Colonic mucosa (tissue), 4 donors: ENCODE measurements around the gene STK39. TPM values are rescaled to one million over a fixed set of nuclear protein-coding genes. Genes with fewer than 3 reads are reported as not detected.

ENCODE experiments used
- DNase-seq: peaks from one replicate; pipeline ENCODE4 v3.0.0-alpha.2; 2020
- H3K27ac ChIP-seq: fragments of 200-600 bp; one replicate; pipeline ENCODE4 v1.8.0; 2021
- H3K27me3 ChIP-seq: fragments of 200-600 bp; one replicate; pipeline ENCODE4 v1.8.0; 2021
- H3K36me3 ChIP-seq: fragments of 200-600 bp; one replicate; pipeline ENCODE4 v1.8.0; 2021
- H3K4me1 ChIP-seq: fragments of 200-600 bp; one replicate; pipeline ENCODE4 v1.8.0; 2021; ENCODE audit warnings: mild to moderate bottlenecking
- H3K4me3 ChIP-seq: fragments of 200-600 bp; one replicate; pipeline ENCODE4 v1.8.0; 2021
- H3K9ac ChIP-seq, 2 donors: one replicate each; pipeline ENCODE4 v1.7.0; 2013; ENCODE audit warnings: control low read depth in 2 of 2, low read depth in 2 of 2, low read length in 2 of 2
- H3K9me3 ChIP-seq: fragments of 200-600 bp; one replicate; pipeline ENCODE4 v1.8.0; 2021
- intact Hi-C: fragments of 100-400 bp; cut with DNase I; formaldehyde crosslinking; loops from one replicate; pipeline ENCODE4 v1.14.1; 2022
- total RNA-seq, 2 donors: library from RNA; stranded (reverse); fragmentation: NEBNext Ultra II Directional in 1 of 2; extraction: Animal tissue kit (Norgen Biotek cat#: 25700) in 1 of 2; gene quantifications; one replicate each; pipeline ENCODE4 v1.2.1, GENCODE V29; 2021
- TF ChIP-seq, protein P1 (sequence below): fragments of 200-600 bp; IDR thresholded peaks from one replicate; pipeline ENCODE4 v1.8.0; 2022; ENCODE audit warnings: antibody characterized with exemption, mild to moderate bottlenecking
- donor health status: healthy.
- donor health status: DM: no; HTN: no; CAD: no.
- donor health status: DM: no; HTN: no; CAD: no.

Gene STK39
- total RNA-seq, 2 donors from 2014 or later = 35.9 to 41.2 TPM

DNA sequence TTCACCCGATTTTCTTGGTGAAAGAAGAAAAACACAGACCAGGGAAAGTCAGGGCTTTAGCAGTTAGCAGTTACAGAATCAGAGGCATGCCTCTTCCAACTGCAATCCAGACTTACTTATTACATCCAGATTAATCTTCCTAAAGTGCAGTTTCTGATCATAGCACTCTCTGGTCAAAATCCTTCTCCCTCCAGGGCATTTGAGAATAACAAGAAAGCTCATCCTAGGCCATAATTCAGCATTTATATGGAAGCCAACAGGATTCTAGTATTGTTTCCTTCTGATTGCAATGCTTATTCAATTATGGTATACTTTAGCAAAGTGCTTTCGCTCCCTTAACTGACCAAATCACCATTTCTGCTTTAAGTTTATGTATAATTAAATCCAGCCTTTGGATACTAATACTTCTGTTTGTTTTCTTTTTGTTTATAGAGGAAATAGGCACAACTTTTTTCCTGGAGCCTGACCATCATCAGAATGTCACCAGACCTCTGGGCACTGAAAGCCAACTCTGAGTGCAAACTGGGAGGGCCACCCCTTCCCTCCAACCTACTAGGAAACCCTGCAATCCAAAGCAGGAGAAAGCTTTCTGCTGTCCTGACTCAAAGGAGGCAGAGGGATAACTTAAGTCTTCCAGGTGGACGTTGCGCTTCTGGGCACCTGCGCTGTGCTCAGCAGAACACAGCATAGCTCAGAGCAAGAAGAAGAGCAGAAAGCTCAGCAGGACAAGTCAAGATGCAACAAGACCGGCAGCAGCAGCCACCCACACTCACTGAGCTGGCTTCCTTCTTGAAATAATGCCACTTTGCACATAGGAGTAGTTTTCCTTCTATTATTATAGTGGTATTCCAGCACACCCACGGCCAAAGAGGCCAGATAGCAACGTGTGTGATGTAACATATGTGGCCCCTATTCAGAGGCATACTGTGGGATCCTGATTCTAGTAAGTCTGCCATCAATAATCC lies 99.3 kb downstream of the STK39 start:
- Histone ChIP-seq H3K27me3 (no peaks in the 10 kb centered on the region), H3K4me3 (no peak overlapping the region), H3K36me3 (no peaks in the 10 kb centered on the region), H3K9ac (no peak overlapping the region), H3K27ac (no peak overlapping the region), H3K9me3 (no peaks in the 10 kb centered on the region), H3K4me1 (no peaks in the 10 kb centered on the region)
- TF ChIP-seq, protein P1, sequence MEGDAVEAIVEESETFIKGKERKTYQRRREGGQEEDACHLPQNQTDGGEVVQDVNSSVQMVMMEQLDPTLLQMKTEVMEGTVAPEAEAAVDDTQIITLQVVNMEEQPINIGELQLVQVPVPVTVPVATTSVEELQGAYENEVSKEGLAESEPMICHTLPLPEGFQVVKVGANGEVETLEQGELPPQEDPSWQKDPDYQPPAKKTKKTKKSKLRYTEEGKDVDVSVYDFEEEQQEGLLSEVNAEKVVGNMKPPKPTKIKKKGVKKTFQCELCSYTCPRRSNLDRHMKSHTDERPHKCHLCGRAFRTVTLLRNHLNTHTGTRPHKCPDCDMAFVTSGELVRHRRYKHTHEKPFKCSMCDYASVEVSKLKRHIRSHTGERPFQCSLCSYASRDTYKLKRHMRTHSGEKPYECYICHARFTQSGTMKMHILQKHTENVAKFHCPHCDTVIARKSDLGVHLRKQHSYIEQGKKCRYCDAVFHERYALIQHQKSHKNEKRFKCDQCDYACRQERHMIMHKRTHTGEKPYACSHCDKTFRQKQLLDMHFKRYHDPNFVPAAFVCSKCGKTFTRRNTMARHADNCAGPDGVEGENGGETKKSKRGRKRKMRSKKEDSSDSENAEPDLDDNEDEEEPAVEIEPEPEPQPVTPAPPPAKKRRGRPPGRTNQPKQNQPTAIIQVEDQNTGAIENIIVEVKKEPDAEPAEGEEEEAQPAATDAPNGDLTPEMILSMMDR = no peak
- DNase-seq = no peak
- intact Hi-C loops = no loop called here

DNA sequence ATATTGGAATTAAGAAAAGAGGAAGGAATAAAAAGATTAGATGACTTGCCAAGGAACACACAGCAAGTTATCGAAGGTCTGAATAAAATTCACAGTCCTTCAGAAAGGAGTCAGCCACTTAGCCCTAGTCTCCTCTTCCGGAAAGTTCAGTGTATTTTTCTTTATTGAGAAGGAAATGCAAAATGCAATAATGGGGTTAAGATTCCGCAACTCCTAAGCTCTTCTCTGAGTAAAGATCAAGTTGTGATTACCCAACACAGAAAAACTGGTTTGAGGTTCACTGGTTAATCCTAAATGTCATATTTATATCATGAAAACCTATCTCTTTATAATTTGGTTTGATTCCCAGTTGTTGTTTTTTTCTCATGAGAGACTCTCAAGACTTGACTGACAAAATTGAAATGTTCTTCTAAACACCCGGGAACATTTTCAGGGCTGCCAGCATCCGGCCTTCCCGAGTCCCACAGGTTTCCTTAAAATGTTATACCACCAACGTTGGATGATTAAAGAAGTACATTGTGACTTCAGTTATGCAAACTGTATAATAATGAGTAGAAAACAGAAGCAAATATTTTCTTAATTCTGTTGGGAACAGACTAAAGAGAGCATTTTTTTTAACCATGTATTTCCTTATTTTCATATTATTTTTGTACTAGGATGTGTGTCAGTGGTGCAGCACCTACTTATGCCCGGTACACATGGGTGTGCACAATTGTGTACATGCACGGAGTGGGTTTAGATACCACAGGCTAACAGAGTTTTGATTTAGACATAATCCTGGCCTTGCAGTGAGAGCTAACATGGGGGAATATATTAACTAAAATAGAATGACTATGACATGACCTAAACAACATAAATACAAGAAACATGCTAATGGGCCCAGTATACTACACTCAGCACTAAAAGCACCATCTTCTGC lies 100.2 kb downstream of the STK39 start:
- H3K4me1 ChIP-seq = no peaks in the 10 kb centered on the region
- no peaks in the 10 kb centered on the region for H3K27me3 ChIP-seq
- intact Hi-C loops = no loop called here
- no peaks in the 10 kb centered on the region for H3K9me3 ChIP-seq
- TF ChIP-seq, protein P1 = no peak
- no peak overlapping the region for H3K9ac ChIP-seq
- no peaks in the 10 kb centered on the region for H3K36me3 ChIP-seq
- H3K27ac ChIP-seq = no peak overlapping the region
- DNase-seq = no peak
- no peak overlapping the region for H3K4me3 ChIP-seq

DNA sequence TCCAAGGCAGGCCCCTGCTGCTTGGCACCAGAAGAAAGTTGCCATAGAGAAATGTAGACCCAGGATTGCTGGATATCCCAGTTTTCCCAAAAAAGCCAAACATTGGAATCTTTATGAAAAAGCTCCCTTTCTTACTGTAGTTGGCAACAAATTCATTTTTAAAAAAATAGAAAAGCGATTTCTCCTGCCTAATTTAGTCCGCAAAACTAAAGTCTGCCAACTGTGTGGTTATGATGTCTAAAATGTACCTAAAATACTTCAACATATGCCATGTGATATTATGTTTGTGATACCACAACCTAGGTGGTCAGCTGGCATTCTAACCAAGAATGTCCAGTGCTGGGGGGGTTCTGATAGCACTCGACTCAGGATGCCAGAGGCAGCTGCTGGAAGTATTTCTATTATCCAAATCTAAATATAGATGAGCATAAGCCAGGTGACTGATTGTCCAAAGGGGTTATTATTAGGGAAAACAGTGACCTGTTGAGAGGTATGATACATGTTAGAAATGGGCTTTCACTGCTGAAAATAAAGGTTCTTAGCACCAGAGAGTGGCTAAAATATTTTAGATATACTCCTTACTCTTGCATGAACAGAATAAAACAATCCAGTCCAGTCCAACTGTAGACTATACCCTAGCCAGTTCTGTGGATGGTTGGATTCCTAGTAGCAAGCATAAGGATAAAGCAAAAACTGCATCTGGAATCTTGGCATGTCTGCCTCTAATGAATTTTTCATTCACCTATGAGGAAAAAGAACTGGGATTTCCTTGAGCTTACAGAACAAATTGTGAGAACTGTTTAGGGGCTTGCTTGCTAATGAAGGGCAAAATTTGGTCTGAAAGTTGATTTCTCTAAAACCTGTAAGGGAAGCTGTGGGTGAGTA lies 101.7 kb downstream of the STK39 start:
- Histone ChIP-seq H3K36me3 (no peaks in the 10 kb centered on the region), H3K4me3 (no peak overlapping the region), H3K9ac (no peak overlapping the region), H3K9me3 (no peaks in the 10 kb centered on the region), H3K27me3 (no peaks in the 10 kb centered on the region), H3K27ac (no peak overlapping the region), H3K4me1 (no peaks in the 10 kb centered on the region)
- intact Hi-C loops = no loop called here
- TF ChIP-seq, protein P1 = no peak
- DNase-seq = no peak

DNA sequence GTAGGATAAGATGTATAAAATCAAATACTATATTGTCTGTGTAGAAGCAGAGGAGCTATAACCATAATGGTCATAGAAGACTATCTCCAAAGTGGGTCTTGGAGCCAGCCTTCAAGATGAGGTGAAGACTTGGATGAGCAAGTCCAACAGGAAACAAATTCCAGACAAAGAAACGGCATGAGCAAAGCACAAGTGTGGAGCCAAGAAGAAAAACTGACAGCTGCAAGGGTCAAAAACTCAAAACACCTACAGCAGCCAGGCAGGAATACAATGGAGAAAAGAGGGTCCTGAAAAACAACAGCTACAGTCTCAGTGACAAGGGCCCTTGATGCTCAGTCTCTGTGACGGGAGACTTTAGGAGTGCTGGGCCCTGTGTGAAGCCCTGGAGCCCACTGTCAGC lies 102.4 kb downstream of the STK39 start:
- no peak for DNase-seq
- intact Hi-C loops = no loop called here
- H3K9ac ChIP-seq = no peak overlapping the region
- H3K27ac ChIP-seq = no peak overlapping the region
- no peak overlapping the region for H3K4me3 ChIP-seq
- no peaks in the 10 kb centered on the region for H3K9me3 ChIP-seq
- no peaks in the 10 kb centered on the region for H3K36me3 ChIP-seq
- TF ChIP-seq, protein P1 = no peak
- no peaks in the 10 kb centered on the region for H3K27me3 ChIP-seq
- H3K4me1 ChIP-seq = no peaks in the 10 kb centered on the region

DNA sequence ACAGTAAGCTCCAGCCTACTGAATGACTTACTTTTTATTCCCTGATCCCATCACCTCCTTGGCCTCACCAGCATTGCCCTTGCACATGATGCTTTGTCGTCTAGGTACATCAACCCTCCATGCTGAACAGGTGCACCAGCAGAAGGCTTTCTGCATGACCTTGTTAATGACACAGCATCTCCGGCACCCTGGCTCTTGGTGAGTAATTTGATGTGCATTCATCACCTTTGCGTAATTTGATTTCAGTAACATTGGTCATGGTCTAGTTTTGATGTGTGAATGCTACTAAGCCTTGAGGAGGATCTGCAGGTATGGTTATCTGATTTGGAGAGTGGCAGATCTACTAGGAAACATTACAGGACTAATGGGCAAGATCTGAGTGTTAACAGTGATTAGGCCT lies 103.6 kb downstream of the STK39 start:
- DNase-seq = no peak
- Histone ChIP-seq H3K9ac (no peak overlapping the region), H3K4me1 (no peaks in the 10 kb centered on the region), H3K27ac (no peak overlapping the region), H3K36me3 (no peaks in the 10 kb centered on the region), H3K4me3 (no peak overlapping the region), H3K27me3 (no peaks in the 10 kb centered on the region), H3K9me3 (no peaks in the 10 kb centered on the region)
- intact Hi-C loops = no loop called here
- TF ChIP-seq, protein P1 = no peak
